Neuronal stem cell (in vitro differentiated cells): ENCODE measurements around the gene TMEM201. TPM values are rescaled to one million over a fixed set of nuclear protein-coding genes. Genes with fewer than 3 reads are reported as not detected.

ENCODE experiments used
- DNase-seq: peaks from one replicate; pipeline ENCODE4 v3.0.0-alpha.2; 2013; ENCODE audit warnings: low spot score
- H2AFZ ChIP-seq: one replicate; pipeline ENCODE4 v1.6.1; 2013; ENCODE audit warnings: mild to moderate bottlenecking, low read length, inconsistent platforms
- H2AK5ac ChIP-seq: 2 replicates; pipeline ENCODE4 v1.6.1; 2013; ENCODE audit warnings: low read depth, mild to moderate bottlenecking, inconsistent platforms, low read length, moderate library complexity, mixed read lengths
- H2BK120ac ChIP-seq: 2 replicates; pipeline ENCODE4 v1.6.1; 2013; ENCODE audit warnings: low read depth, mild to moderate bottlenecking, inconsistent platforms, low read length, moderate library complexity, mixed read lengths
- H2BK12ac ChIP-seq: one replicate; pipeline ENCODE4 v1.6.1; 2013; ENCODE audit warnings: low read length, inconsistent platforms
- H2BK15ac ChIP-seq: 2 replicates; pipeline ENCODE4 v1.6.1; 2013; ENCODE audit warnings: mild to moderate bottlenecking, low read length, inconsistent platforms, mixed read lengths
- H2BK5ac ChIP-seq: one replicate; pipeline ENCODE4 v1.6.1; 2013; ENCODE audit warnings: inconsistent platforms, mild to moderate bottlenecking, low read length, moderate library complexity
- H3K14ac ChIP-seq: one replicate; pipeline ENCODE4 v1.6.1; 2013; ENCODE audit warnings: low read length, inconsistent platforms
- H3K18ac ChIP-seq: 2 replicates; pipeline ENCODE4 v1.6.1; 2013; ENCODE audit warnings: low read length, inconsistent platforms
- H3K23ac ChIP-seq: 2 replicates; pipeline ENCODE4 v1.6.1; 2013; ENCODE audit warnings: low read depth, mild to moderate bottlenecking, mixed read lengths, low read length, inconsistent platforms; ENCODE audit not compliant: poor library complexity
- H3K27ac ChIP-seq: replicated peaks from 3 replicates; pipeline ENCODE4 v1.5.1; 2013; ENCODE audit warnings: low read length, inconsistent platforms
- H3K27me3 ChIP-seq, 3 experiments: 2 replicates each; pipeline ENCODE4 v1.6.1; 2013; ENCODE audit warnings: low read length in 3 of 3, mild to moderate bottlenecking in 2 of 3, inconsistent platforms in 1 of 3, low read depth in 1 of 3, mixed read lengths in 1 of 3, moderate library complexity in 1 of 3; ENCODE audit not compliant: control insufficient read depth in 3 of 3, insufficient read depth in 3 of 3
- H3K36me3 ChIP-seq, 2 donors: replicated peaks in 1 of 2; 2 replicates each; pipeline ENCODE4 v1.6.1; 2013; ENCODE audit warnings: low read length in 2 of 2; ENCODE audit not compliant: control insufficient read depth in 2 of 2, insufficient read depth in 2 of 2
- H3K4ac ChIP-seq: 2 replicates; pipeline ENCODE4 v1.6.1; 2013; ENCODE audit warnings: inconsistent platforms, mild to moderate bottlenecking, low read length, moderate library complexity
- H3K4me1 ChIP-seq, 2 donors: 1 replicate in 1 of 2; 2 replicates in 1 of 2; pipeline ENCODE4 v1.6.1; 2013; ENCODE audit warnings: low read length in 2 of 2, low read depth in 1 of 2; ENCODE audit not compliant: control insufficient read depth in 2 of 2, insufficient read depth in 1 of 2
- H3K4me2 ChIP-seq: one replicate; pipeline ENCODE4 v1.6.1; 2013; ENCODE audit warnings: mild to moderate bottlenecking, low read length, inconsistent platforms; ENCODE audit not compliant: insufficient read depth, poor library complexity, severe bottlenecking
- H3K4me3 ChIP-seq, 2 donors: 2 replicates each; pipeline ENCODE4 v1.5.1; 2013; ENCODE audit warnings: low read length in 2 of 2, mild to moderate bottlenecking in 2 of 2, inconsistent platforms in 1 of 2, moderate library complexity in 1 of 2
- H3K79me1 ChIP-seq: one replicate; pipeline ENCODE4 v1.6.1; 2013; ENCODE audit warnings: low read depth, mild to moderate bottlenecking, inconsistent platforms, low read length, moderate library complexity
- H3K9ac ChIP-seq: one replicate; pipeline ENCODE4 v1.6.1; 2013; ENCODE audit warnings: mild to moderate bottlenecking, low read depth, low read length, inconsistent platforms; ENCODE audit not compliant: poor library complexity
- H3K9me3 ChIP-seq, 2 donors: replicated peaks in 1 of 2; 2 replicates each; pipeline versions ENCODE3 to v1.6.1; 2013; ENCODE audit warnings: low read length in 2 of 2, mild to moderate bottlenecking in 2 of 2, inconsistent platforms in 1 of 2, low read depth in 1 of 2, mixed read lengths in 1 of 2, moderate library complexity in 1 of 2; ENCODE audit not compliant: control insufficient read depth in 2 of 2, insufficient read depth in 1 of 2
- H4K8ac ChIP-seq: one replicate; pipeline ENCODE4 v1.6.1; 2013; ENCODE audit warnings: low read depth, mild to moderate bottlenecking, inconsistent platforms, low read length, moderate library complexity
- H4K91ac ChIP-seq: one replicate; pipeline ENCODE4 v1.6.1; 2013; ENCODE audit warnings: low read length, low read depth, mild to moderate bottlenecking, inconsistent platforms; ENCODE audit not compliant: poor library complexity
- WGBS, 2 donors: extraction: QIAGEN DNeasy Blood & Tissue Kit; methylation state at CpG; one replicate each; pipeline ENCODE4 v1.1.7; 2013; ENCODE audit warnings: missing lambda C conversion rate in 2 of 2, mixed read lengths in 1 of 2; ENCODE audit not compliant: insufficient read length in 2 of 2, insufficient replicate concordance in 1 of 2; ENCODE audit errors: extremely low coverage in 2 of 2; 5-methylcytosine and 5-hydroxymethylcytosine counted together
- polyA plus RNA-seq, 2 experiments: library from polyadenylated mRNA; stranded (reverse); fragments of 200-250 nt; gene quantifications; one replicate each; pipeline ENCODE4 v1.2.3, GENCODE V29; 2013

The TMEM201 gene, protein sequence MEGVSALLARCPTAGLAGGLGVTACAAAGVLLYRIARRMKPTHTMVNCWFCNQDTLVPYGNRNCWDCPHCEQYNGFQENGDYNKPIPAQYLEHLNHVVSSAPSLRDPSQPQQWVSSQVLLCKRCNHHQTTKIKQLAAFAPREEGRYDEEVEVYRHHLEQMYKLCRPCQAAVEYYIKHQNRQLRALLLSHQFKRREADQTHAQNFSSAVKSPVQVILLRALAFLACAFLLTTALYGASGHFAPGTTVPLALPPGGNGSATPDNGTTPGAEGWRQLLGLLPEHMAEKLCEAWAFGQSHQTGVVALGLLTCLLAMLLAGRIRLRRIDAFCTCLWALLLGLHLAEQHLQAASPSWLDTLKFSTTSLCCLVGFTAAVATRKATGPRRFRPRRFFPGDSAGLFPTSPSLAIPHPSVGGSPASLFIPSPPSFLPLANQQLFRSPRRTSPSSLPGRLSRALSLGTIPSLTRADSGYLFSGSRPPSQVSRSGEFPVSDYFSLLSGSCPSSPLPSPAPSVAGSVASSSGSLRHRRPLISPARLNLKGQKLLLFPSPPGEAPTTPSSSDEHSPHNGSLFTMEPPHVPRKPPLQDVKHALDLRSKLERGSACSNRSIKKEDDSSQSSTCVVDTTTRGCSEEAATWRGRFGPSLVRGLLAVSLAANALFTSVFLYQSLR
- 14.4 TPM for polyA plus RNA-seq (2013, experiment 1 of 2)
- polyA plus RNA-seq (2013, experiment 2 of 2): 13.9 TPM

DNA sequence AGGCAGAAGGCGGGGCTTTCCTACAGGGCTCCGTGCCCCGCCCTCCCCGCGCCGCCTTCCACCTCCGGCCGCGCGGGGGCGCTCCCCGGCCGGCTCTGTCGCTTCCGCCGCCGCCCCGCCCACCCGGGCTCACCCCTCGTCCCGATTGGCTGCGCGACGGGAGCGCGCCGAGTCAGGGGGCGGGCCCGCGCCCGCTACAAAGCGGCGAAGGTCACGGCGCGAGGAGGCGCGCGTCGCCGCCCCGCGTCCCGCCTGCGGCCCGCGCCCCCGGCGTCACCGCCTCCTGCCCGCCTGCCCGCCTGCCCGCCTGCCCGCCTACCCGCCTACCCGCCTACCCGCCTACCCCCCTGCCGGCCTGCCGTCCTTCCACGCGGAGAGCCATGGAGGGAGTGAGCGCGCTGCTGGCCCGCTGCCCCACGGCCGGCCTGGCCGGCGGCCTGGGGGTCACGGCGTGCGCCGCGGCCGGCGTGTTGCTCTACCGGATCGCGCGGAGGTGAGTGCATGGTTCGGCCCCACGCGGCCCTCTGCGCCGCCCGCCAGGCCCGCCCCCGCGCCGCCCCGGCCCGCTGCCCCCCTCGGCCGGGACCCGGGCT is at the start of gene TMEM201:
TSS of gene TMEM201 (plus strand) at position 361 of the 593 bp plus-strand sequence. CDS start at position 381, 20 bp downstream.
- no peak within 1 kb of the TSS for H3K27ac ChIP-seq
- DNase-seq: peak; percentile 94
- peak within 1 kb of the TSS; percentile 37 for H3K4ac ChIP-seq
- no peak within 1 kb of the TSS for H4K91ac ChIP-seq
- peak within 1 kb of the TSS; percentile 88 for H3K23ac ChIP-seq
- H3K4me2 ChIP-seq: peak within 1 kb of the TSS; percentile 77
- no CpG with 5 or more reads among the region's 94 CpGs for WGBS, 2 donors
- H2BK12ac ChIP-seq: peak within 1 kb of the TSS; percentile 73
- peak within 1 kb of the TSS; percentile 67 to 94 for H3K4me3 ChIP-seq
- peak within 1 kb of the TSS; percentile 37 for H2BK15ac ChIP-seq
- H3K18ac ChIP-seq: peak within 1 kb of the TSS; percentile 97
- H2AFZ ChIP-seq: peak within 1 kb of the TSS; percentile 92
- peak within 1 kb of the TSS; percentile 100 for H3K9ac ChIP-seq
- H3K14ac ChIP-seq: peak within 1 kb of the TSS; percentile 89
- H3K27me3 ChIP-seq: no peaks in the 10 kb centered on the region
- H2AK5ac ChIP-seq: peak within 1 kb of the TSS; percentile 23
- peak within 1 kb of the TSS; percentile 55 for H2BK5ac ChIP-seq
- H3K9me3 ChIP-seq: no peaks in the 10 kb centered on the region
- H4K8ac ChIP-seq: no peak within 1 kb of the TSS
- peaks cover 29% of the 10 kb centered on the region for H3K79me1 ChIP-seq
- H2BK120ac ChIP-seq: no peak within 1 kb of the TSS
- peaks cover 40% of the 10 kb centered on the region in 2 donors for H3K4me1 ChIP-seq
- peaks cover 3 to 38% of the 10 kb centered on the region in 2 donors for H3K36me3 ChIP-seq

DNA sequence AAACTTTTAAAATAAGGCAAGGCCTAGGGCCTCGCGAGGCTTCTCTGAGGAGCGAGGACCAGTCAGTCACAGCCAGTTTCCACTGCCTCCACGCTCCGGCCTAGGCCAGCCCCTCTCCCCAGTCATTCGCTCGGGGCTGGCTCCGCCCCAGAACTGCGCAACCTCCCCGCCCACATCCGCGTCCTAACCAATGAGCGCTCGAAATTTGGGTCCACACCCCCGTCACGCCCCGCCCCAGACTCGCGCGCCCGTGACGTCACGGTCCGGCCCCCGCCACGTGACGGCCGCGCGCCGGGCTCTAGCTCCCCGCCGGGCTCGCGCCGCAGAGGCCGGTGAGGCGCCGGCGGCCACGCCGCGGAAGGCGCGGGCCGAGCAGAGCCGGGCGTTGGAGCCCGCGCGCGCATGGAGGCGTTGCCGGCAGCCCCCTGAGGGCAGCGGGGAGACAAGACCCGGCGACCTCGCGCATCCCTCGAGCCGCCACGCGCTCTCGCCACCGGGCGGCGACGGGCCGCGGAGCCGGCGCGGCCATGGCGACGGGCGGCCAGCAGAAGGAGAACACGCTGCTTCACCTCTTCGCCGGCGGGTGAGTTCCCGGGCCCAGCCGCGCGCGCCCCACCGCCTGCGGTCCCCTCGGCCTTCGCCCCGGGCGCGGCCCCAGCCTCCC is 49.4 kb upstream of the TMEM201 start, which contains the start of gene SLC25A33:
TSS of gene SLC25A33 (plus strand) at position 301 of the 664 bp plus-strand sequence. CDS start at position 528, 227 bp downstream.
- H2BK12ac ChIP-seq: peak within 1 kb of the TSS; percentile 10
- H3K36me3 ChIP-seq: peaks cover 2 to 11% of the 10 kb centered on the region in 2 donors
- H3K4me1 ChIP-seq: peaks cover 2 to 5% of the 10 kb centered on the region in 2 donors
- peak; percentile 97 for DNase-seq
- peak within 1 kb of the TSS; percentile 91 for H3K4me2 ChIP-seq
- peak within 1 kb of the TSS; percentile 87 for H2BK15ac ChIP-seq
- peak within 1 kb of the TSS; percentile 86 for H3K9ac ChIP-seq
- peaks cover 0 to 7% of the 10 kb centered on the region in 2 donors for H3K9me3 ChIP-seq
- H2BK120ac ChIP-seq: no peak within 1 kb of the TSS
- H3K23ac ChIP-seq: peak within 1 kb of the TSS; percentile 95
- peak within 1 kb of the TSS; percentile 84 for H2AFZ ChIP-seq
- no CpG with 5 or more reads among the region's 92 CpGs for WGBS, 2 donors
- H3K4me3 ChIP-seq: peak within 1 kb of the TSS; percentile 73 to 85
- H3K18ac ChIP-seq: peak within 1 kb of the TSS; percentile 96
- H2BK5ac ChIP-seq: peak within 1 kb of the TSS; percentile 87
- H3K27ac ChIP-seq: peak within 1 kb of the TSS; percentile 63
- H3K79me1 ChIP-seq: peaks cover 9% of the 10 kb centered on the region
- no peak within 1 kb of the TSS for H3K4ac ChIP-seq
- H3K14ac ChIP-seq: peak within 1 kb of the TSS; percentile 14
- no peak within 1 kb of the TSS for H4K91ac ChIP-seq
- H3K27me3 ChIP-seq: no peaks in the 10 kb centered on the region
- H2AK5ac ChIP-seq: peak within 1 kb of the TSS; percentile 40
- H4K8ac ChIP-seq: no peak within 1 kb of the TSS

DNA sequence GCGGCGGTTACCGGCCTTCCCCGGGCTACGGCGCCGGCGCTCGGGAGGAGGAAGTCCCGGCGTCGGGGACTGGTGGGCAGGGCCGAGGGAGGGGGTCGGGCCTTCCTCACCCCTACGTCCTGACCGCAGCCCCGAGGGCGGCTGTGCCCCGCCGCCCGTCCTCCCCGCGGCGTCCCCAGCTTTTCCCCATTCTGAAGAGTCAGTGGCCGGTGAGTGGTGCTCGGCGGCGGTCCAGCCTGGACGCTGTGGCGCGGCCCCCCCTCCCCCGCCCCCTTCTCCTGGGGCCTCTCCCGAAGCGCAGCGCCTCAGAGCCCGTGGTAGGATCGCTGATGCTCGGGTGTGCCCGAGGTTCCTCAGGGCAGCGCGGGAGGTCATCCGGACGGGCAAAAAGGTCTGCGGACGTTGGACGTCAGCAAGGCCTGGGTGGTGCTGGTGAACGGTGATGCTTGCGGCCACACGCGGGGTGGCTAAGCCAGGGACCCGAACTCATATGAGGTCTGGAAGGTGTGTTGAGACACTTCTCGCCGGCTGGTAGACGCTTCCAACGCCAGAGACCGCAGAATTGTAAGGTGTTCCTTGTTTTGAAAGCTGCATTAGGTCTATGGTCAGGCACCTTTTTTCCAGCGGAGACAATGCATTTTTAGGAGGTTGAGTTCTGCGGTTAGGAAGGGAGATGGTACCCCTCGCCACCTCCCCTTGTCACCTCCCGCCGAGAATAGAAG is 48.7 kb upstream of the TMEM201 start:
- Histone ChIP-seq H3K4me3 (peak overlapping the region; percentile 73 to 85), H2BK15ac (peak overlapping the region; percentile 87), H3K27ac (peak overlapping the region; percentile 63), H2BK12ac (peak overlapping the region; percentile 10), H3K4ac (no peak overlapping the region), H3K9ac (peak overlapping the region; percentile 86), H3K36me3 (peaks cover 2 to 11% of the 10 kb centered on the region in 2 donors), H3K27me3 (no peaks in the 10 kb centered on the region), H3K9me3 (peaks cover 0 to 7% of the 10 kb centered on the region in 2 donors), H4K8ac (no peak overlapping the region), H2AFZ (peak overlapping the region; percentile 84), H2BK5ac (peak overlapping the region; percentile 87), H4K91ac (no peak overlapping the region), H2AK5ac (peak overlapping the region; percentile 40), H3K14ac (peak overlapping the region; percentile 14), H3K23ac (peak overlapping the region; percentile 95), H3K4me2 (peak overlapping the region; percentile 91), H3K4me1 (peaks cover 2 to 5% of the 10 kb centered on the region in 2 donors), H3K79me1 (peaks cover 9% of the 10 kb centered on the region), H3K18ac (peak overlapping the region; percentile 96), H2BK120ac (no peak overlapping the region)
- peak; percentile 56 for DNase-seq
- WGBS, 2 donors: no CpG with 5 or more reads among the region's 61 CpGs
